ENCODE data around the gene RPL18A. TPM values are rescaled to one million over a fixed set of nuclear protein-coding genes. Genes with fewer than 3 reads are reported as not detected.
"Not testable (repeated sequence)": the region's sequence is repeated elsewhere in the genome, so short reads cannot be mapped to it uniquely, and the experiment has no call there.

The RPL18A gene
- polyA plus RNA-seq, 1 experiment: 2,264 TPM

DNA sequence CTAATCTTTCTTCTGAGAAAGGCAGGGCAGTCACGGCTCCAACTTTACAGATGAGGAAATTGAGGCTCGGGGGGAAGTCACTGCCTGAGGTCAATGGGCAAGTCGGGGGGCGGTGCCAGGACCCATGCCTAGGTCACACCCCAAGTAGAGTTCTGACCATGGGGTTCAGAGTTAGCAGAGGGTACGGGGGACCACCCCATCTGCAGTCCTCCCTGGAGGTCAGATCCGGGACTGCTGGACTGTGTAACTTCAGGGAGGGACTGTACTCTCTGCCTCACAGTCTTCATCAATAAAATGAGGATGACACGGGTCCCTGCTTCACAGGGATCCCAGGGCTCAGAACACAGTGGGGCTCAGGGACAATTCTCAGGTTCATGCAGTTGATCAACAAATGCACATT lies 19.8 kb downstream of the RPL18A start:
- DNase-seq (ENCODE audit: low read depth): no peak
- CTCF ChIA-PET: no interaction called here
- H3K36me3 ChIP-seq (ENCODE audit: control insufficient read depth, insufficient read depth, low read length): no peaks in the 10 kb centered on the region
- no peaks in the 10 kb centered on the region; the same call in 1 of the 2 replicates for H3K27me3 ChIP-seq (ENCODE audit: control insufficient read depth, insufficient read depth, low read length)
- TF ChIP-seq, protein P1, sequence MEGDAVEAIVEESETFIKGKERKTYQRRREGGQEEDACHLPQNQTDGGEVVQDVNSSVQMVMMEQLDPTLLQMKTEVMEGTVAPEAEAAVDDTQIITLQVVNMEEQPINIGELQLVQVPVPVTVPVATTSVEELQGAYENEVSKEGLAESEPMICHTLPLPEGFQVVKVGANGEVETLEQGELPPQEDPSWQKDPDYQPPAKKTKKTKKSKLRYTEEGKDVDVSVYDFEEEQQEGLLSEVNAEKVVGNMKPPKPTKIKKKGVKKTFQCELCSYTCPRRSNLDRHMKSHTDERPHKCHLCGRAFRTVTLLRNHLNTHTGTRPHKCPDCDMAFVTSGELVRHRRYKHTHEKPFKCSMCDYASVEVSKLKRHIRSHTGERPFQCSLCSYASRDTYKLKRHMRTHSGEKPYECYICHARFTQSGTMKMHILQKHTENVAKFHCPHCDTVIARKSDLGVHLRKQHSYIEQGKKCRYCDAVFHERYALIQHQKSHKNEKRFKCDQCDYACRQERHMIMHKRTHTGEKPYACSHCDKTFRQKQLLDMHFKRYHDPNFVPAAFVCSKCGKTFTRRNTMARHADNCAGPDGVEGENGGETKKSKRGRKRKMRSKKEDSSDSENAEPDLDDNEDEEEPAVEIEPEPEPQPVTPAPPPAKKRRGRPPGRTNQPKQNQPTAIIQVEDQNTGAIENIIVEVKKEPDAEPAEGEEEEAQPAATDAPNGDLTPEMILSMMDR (IDR thresholded peaks at IDR 0.05; ENCODE audit: insufficient read depth, low read depth, low read length): no peak
- POLR2A ChIA-PET: interaction anchor here (0.7 kb wide), 1 partner anchor 16 kb away, joined by 4 read pairs; no protein-coding TSS in a partner anchor
- H3K4me3 ChIP-seq (ENCODE audit: low read depth, low read length): no peak overlapping the region

DNA sequence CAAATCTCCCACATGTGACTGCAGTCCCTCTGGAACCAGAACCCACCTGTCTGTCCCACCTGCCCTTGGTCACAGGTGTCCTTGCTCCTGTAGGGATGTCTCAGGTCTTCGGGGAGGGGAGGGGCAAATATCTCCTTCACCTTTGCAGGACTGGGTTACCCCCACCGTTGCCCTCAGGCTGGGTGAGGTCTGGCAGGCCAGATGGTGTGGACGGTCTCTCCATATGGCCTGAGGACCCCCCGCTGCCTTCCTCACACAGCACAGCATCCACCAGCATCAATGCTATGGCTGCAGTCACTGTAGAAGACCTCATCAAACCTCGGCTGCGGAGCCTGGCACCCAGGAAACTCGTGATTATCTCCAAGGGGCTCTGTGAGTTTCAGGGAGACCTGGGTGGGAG lies 22.0 kb downstream of the RPL18A start:
- ChIA-PET POLR2A (no interaction called here), CTCF (interaction anchor here (1.3 kb wide), 1 partner anchor 116 kb away, joined by 3 read pairs; no protein-coding TSS in a partner anchor)
- no peak for DNase-seq (ENCODE audit: low read depth)
- Histone ChIP-seq H3K27me3 (ENCODE audit: control insufficient read depth, insufficient read depth, low read length) (no peaks in the 10 kb centered on the region), H3K36me3 (ENCODE audit: control insufficient read depth, insufficient read depth, low read length) (no peaks in the 10 kb centered on the region), H3K4me3 (ENCODE audit: low read depth, low read length) (no peak overlapping the region)
- TF ChIP-seq, protein P1 (IDR thresholded peaks at IDR 0.05; ENCODE audit: insufficient read depth, low read depth, low read length): no peak

DNA sequence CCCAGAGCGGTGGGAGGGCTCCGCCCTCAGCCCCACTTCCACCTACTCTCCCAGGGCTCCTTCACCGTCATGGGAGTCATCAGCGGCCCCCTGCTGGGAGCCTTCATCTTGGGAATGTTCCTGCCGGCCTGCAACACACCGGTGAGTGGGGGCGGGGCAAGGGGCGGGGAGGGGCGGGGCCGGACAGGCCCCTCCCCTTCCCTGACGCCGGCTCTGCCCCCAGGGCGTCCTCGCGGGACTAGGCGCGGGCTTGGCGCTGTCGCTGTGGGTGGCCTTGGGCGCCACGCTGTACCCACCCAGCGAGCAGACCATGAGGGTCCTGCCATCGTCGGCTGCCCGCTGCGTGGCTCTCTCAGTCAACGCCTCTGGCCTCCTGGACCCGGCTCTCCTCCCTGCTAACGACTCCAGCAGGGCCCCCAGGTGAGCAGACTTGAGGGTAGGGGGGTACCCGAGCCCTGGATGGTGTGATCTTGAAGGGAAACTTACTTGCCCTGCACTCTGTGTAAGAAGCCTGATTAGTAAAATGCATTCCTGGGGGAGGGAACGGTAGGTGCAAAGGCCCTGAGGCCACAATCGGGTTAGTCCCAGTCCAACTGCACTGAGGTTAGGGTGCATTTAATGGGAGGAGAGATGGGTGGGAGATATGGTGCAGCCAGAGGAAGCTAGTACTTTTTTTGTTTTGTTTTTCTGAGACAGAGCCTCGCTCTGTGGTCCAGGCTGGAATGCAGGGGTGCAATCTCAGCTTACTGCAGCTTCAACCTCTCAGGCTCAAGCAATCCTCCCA lies 24.1 kb downstream of the RPL18A start:
- DNase-seq (ENCODE audit: low read depth): no peak
- CTCF ChIA-PET: no interaction called here
- TF ChIP-seq, protein P1 (IDR thresholded peaks at IDR 0.05; ENCODE audit: insufficient read depth, low read depth, low read length): no peak
- Histone ChIP-seq H3K36me3 (ENCODE audit: control insufficient read depth, insufficient read depth, low read length) (no peaks in the 10 kb centered on the region), H3K27me3 (ENCODE audit: control insufficient read depth, insufficient read depth, low read length) (no peaks in the 10 kb centered on the region), H3K4me3 (ENCODE audit: low read depth, low read length) (no peak overlapping the region)
- POLR2A ChIA-PET: no interaction called here

DNA sequence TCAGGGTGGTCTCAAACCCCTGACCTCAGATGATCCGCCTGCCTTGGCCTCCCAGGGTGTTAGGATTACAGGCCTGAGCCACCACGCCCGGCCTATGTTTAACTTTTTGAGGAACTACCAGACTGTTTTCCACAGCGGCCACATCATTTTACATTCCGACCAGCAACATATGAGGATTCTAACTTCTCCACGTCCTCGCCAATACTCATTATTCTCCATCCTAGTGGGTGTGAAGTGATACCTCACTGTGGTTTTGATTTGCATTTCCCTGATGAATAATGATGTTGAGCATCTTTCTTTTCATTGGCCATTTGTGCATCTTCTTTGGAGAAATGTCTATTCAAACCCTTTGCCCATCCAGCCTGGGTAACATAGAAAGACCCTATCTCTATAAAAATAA lies 26.8 kb downstream of the RPL18A start:
- TF ChIP-seq, protein P1 (IDR thresholded peaks at IDR 0.05; ENCODE audit: insufficient read depth, low read depth, low read length): no peak
- ChIA-PET POLR2A (no interaction called here), CTCF (interaction anchor here (1.8 kb wide), 1 partner anchor 46 kb away, joined by 6 read pairs; the partner anchor contains the start of gene CCDC124)
- no peak for DNase-seq (ENCODE audit: low read depth)
- H3K27me3 ChIP-seq (ENCODE audit: control insufficient read depth, insufficient read depth, low read length): no peaks in the 10 kb centered on the region
- no peak overlapping the region for H3K4me3 ChIP-seq (ENCODE audit: low read depth, low read length)
- no peaks in the 10 kb centered on the region for H3K36me3 ChIP-seq (ENCODE audit: control insufficient read depth, insufficient read depth, low read length)

DNA sequence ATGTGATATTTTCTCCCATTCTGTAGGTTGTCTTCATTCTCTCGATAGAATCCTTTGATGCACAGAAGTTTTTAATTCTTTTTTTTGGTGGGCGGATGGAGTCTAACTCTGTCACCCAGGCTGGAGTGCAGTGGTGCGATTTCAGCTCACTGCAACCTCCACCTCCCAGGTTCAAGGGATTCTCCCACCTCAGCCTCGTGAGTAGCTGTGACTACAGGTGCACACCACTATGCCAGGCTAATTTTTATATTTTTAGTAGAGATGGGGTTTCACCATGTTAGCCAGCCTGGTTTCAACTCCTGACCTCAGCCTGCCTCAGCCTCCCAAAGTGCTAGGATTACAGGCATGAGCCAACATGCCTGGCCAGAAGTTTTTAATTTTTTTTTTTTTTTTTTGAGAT lies 27.5 kb downstream of the RPL18A start:
- POLR2A ChIA-PET: interaction anchor here (0.6 kb wide), 1 partner anchor 56 kb away, joined by 3 read pairs; no protein-coding TSS in a partner anchor
- H3K4me3 ChIP-seq (ENCODE audit: low read depth, low read length); H3K36me3 ChIP-seq (ENCODE audit: control insufficient read depth, insufficient read depth, low read length); DNase-seq (ENCODE audit: low read depth); CTCF ChIA-PET; H3K27me3 ChIP-seq (ENCODE audit: control insufficient read depth, insufficient read depth, low read length): not testable (repeated sequence)
